H1 (cell line): ENCODE results near the gene TMEM272. TPM values are rescaled to one million over a fixed set of nuclear protein-coding genes. Genes with fewer than 3 reads are reported as not detected.

ENCODE experiments used
- CTCF ChIA-PET: fragments of 300-600 bp; sonication (Branson Sonifier 250); formaldehyde crosslinking; loops from one replicate; lab custom pipeline; 2021; ENCODE audit not compliant: partially characterized antibody; lab: Charles Lee
- POLR2A ChIA-PET: fragments of 300-600 bp; sonication (Branson Sonifier 250); formaldehyde crosslinking; loops from one replicate; lab custom pipeline; 2021; ENCODE audit warnings: inconsistent platforms; ENCODE audit not compliant: partially characterized antibody; lab: Charles Lee
- DNase-seq, 2 experiments: peaks; one replicate each; pipeline versions ENCODE4 v3.0.0 to v3.0.0-alpha.2; 2010 to 2022; ENCODE audit warnings: low spot score in 2 of 2, low read depth in 1 of 2, mixed read lengths in 1 of 2
- FAIRE-seq: peaks from 2 replicates; lab custom pipeline; 2011; peaks lifted over from hg19 to GRCh38; lab: Jason Lieb, UNC
- H2AFZ ChIP-seq: 2 replicates; pipeline ENCODE4 v1.8.1; 2012; ENCODE audit warnings: low read length, inconsistent platforms
- H2AK5ac ChIP-seq: 2 replicates; pipeline ENCODE4 v1.6.1; 2013; ENCODE audit warnings: low read depth, low read length
- H2BK120ac ChIP-seq: replicated peaks from 2 replicates; pipeline ENCODE3; 2013; ENCODE audit warnings: low read depth, low read length, inconsistent platforms
- H2BK12ac ChIP-seq: 2 replicates; pipeline ENCODE4 v1.6.1; 2013; ENCODE audit warnings: low read depth, low read length
- H2BK15ac ChIP-seq: 2 replicates; pipeline ENCODE4 v1.6.1; 2013; ENCODE audit warnings: low read length
- H2BK20ac ChIP-seq: 2 replicates; pipeline ENCODE4 v1.6.1; 2013; ENCODE audit warnings: low read length
- H2BK5ac ChIP-seq: 2 replicates; pipeline ENCODE4 v1.6.1; 2013; ENCODE audit warnings: low read depth, low read length
- H3K14ac ChIP-seq: 2 replicates; pipeline ENCODE4 v1.6.1; 2013; ENCODE audit warnings: inconsistent platforms; ENCODE audit not compliant: insufficient read length
- H3K18ac ChIP-seq: 2 replicates; pipeline ENCODE4 v1.6.1; 2013; ENCODE audit warnings: low read length; ENCODE audit errors: extremely low read depth
- H3K23ac ChIP-seq: 2 replicates; pipeline ENCODE4 v1.6.1; 2013; ENCODE audit warnings: inconsistent platforms; ENCODE audit not compliant: insufficient read length
- H3K23me2 ChIP-seq: 2 replicates; pipeline ENCODE4 v1.6.1; 2013; ENCODE audit warnings: low read depth, low read length
- H3K27ac ChIP-seq: 2 replicates; pipeline ENCODE4 v1.6.1; 2011; ENCODE audit warnings: low read depth, low read length, inconsistent platforms
- H3K27me3 ChIP-seq, 4 experiments: replicated peaks in 1 of 4; 1 replicate in 1 of 4; 2 replicates in 3 of 4; pipeline versions ENCODE4 v1.6.1 to v1.8.1; 2011 to 2013; ENCODE audit warnings: low read length in 3 of 4, mild to moderate bottlenecking in 3 of 4, inconsistent platforms in 2 of 4, mixed read lengths in 2 of 4, moderate library complexity in 1 of 4; ENCODE audit not compliant: control insufficient read depth in 3 of 4, insufficient read depth in 3 of 4; ENCODE audit errors: extremely low read depth in 1 of 4
- H3K36me3 ChIP-seq, 4 experiments: 2 replicates each; pipeline versions ENCODE4 v1.6.1 to v1.8.1; 2011 to 2013; ENCODE audit warnings: mild to moderate bottlenecking in 4 of 4, low read length in 3 of 4, moderate library complexity in 2 of 4, control low read depth in 1 of 4, inconsistent platforms in 1 of 4; ENCODE audit not compliant: insufficient read depth in 4 of 4, control insufficient read depth in 2 of 4
- H3K4ac ChIP-seq: replicated peaks from 2 replicates; pipeline ENCODE3; 2013; ENCODE audit warnings: low read length, low read depth, mixed read lengths, inconsistent platforms; ENCODE audit not compliant: insufficient read length
- H3K4me1 ChIP-seq, 4 experiments: replicated peaks in 1 of 4; 1 replicate in 1 of 4; 2 replicates in 3 of 4; pipeline versions ENCODE4 v1.6.1 to v1.8.1; 2011 to 2013; ENCODE audit warnings: low read length in 3 of 4, inconsistent platforms in 2 of 4, mixed read lengths in 1 of 4; ENCODE audit not compliant: insufficient read depth in 4 of 4, control insufficient read depth in 3 of 4
- H3K4me2 ChIP-seq, 2 experiments: 2 replicates each; pipeline versions ENCODE4 v1.6.1 to v1.8.1; 2011 to 2013; ENCODE audit warnings: low read depth in 2 of 2, low read length in 2 of 2, control low read depth in 1 of 2, inconsistent platforms in 1 of 2, mild to moderate bottlenecking in 1 of 2; ENCODE audit not compliant: insufficient read depth in 1 of 2
- H3K4me3 ChIP-seq, 4 experiments: fragments of 200-600, 300-600 bp in 1 of 4; sonication (generic), shearing (Covaris generic), sonication (Bioruptor Twin) in 1 of 4; 2 replicates each; pipeline versions ENCODE4 v1.5.1 to v1.8.1; 2011 to 2016; ENCODE audit warnings: low read length in 4 of 4, low read depth in 3 of 4, control low read depth in 2 of 4, inconsistent platforms in 2 of 4, mild to moderate bottlenecking in 2 of 4, mixed read lengths in 1 of 4, moderate library complexity in 1 of 4; ENCODE audit not compliant: insufficient read depth in 2 of 4; ENCODE audit errors: extremely low read depth in 1 of 4
- H3K56ac ChIP-seq: replicated peaks from 2 replicates; pipeline ENCODE3; 2013; ENCODE audit warnings: low read depth, mild to moderate bottlenecking, mixed read lengths, low read length, inconsistent platforms; ENCODE audit not compliant: insufficient read length
- H3K79me1 ChIP-seq: 2 replicates; pipeline ENCODE4 v1.6.1; 2013; ENCODE audit warnings: low read depth, low read length, control low read depth
- H3K79me2 ChIP-seq, 2 experiments: 2 replicates each; pipeline versions ENCODE4 v1.6.1 to v1.8.1; 2012 to 2013; ENCODE audit warnings: low read length in 2 of 2, mild to moderate bottlenecking in 2 of 2, inconsistent platforms in 1 of 2; ENCODE audit not compliant: insufficient read depth in 2 of 2, control insufficient read depth in 1 of 2
- H3K9ac ChIP-seq, 4 experiments: replicated peaks in 1 of 4; 1 replicate in 1 of 4; 2 replicates in 3 of 4; pipeline versions ENCODE4 v1.6.1 to v1.8.1; 2011 to 2013; ENCODE audit warnings: low read depth in 3 of 4, low read length in 3 of 4, control low read depth in 2 of 4, mild to moderate bottlenecking in 2 of 4, moderate library complexity in 2 of 4, inconsistent platforms in 1 of 4; ENCODE audit errors: extremely low read depth in 1 of 4
- H3K9me3 ChIP-seq, 2 experiments: 2 replicates each; pipeline versions ENCODE4 v1.6.1 to v1.8.1; 2012 to 2013; ENCODE audit warnings: mild to moderate bottlenecking in 2 of 2, moderate library complexity in 2 of 2, control low read depth in 1 of 2, inconsistent platforms in 1 of 2, low read depth in 1 of 2, low read length in 1 of 2, mixed read lengths in 1 of 2; ENCODE audit not compliant: insufficient read depth in 2 of 2
- H4K20me1 ChIP-seq, 2 experiments: replicated peaks in 1 of 2; 2 replicates each; pipeline versions ENCODE3 to v1.8.1; 2011 to 2013; ENCODE audit warnings: inconsistent platforms in 2 of 2, low read length in 2 of 2, mild to moderate bottlenecking in 1 of 2; ENCODE audit not compliant: insufficient read depth in 2 of 2, control insufficient read depth in 1 of 2
- H4K5ac ChIP-seq: 2 replicates; pipeline ENCODE4 v1.6.1; 2013; ENCODE audit warnings: low read length, low read depth, mixed read lengths, inconsistent platforms; ENCODE audit not compliant: insufficient read length
- H4K8ac ChIP-seq: 2 replicates; pipeline ENCODE4 v1.8.0; 2013; ENCODE audit warnings: mild to moderate bottlenecking, moderate library complexity, low read length, inconsistent platforms; ENCODE audit not compliant: insufficient read depth; ENCODE audit errors: extremely low read depth
- H4K91ac ChIP-seq: replicated peaks from 2 replicates; pipeline ENCODE3; 2013; ENCODE audit warnings: low read length, mixed read lengths, inconsistent platforms; ENCODE audit not compliant: insufficient read length
- E2F6 ChIP-seq: IDR thresholded peaks from 2 replicates; pipeline ENCODE4 v1.6.1; 2012; ENCODE audit warnings: inconsistent platforms
- EGR1 ChIP-seq: IDR thresholded peaks from 2 replicates; pipeline ENCODE4 v1.6.1; 2011; ENCODE audit warnings: low read depth, low read length, borderline replicate concordance
- KDM5A ChIP-seq: fragments of 200-600 bp; IDR thresholded peaks from 2 replicates; pipeline ENCODE4 v1.7.1; 2012; ENCODE audit warnings: mild to moderate bottlenecking, low read length, inconsistent platforms, mixed read lengths
- POU5F1 ChIP-seq: IDR thresholded peaks from 2 replicates; pipeline ENCODE4 v1.6.1; 2011; ENCODE audit warnings: low read depth, mild to moderate bottlenecking, low read length, moderate library complexity
- SIN3A ChIP-seq, 2 experiments: IDR thresholded peaks in 1 of 2; conservative IDR thresholded peaks in 1 of 2; 2 replicates each; pipeline ENCODE4 v1.6.1; 2011 to 2012; ENCODE audit warnings: low read length in 2 of 2, improper control_type of control experiment in 1 of 2, low read depth in 1 of 2, mild to moderate bottlenecking in 1 of 2
- SP4 ChIP-seq: IDR thresholded peaks from 2 replicates; pipeline ENCODE4 v1.6.1; 2012; ENCODE audit warnings: low read length, inconsistent platforms
- TAF1 ChIP-seq: IDR thresholded peaks from 2 replicates; pipeline ENCODE4 v1.6.1; 2011; ENCODE audit warnings: mild to moderate bottlenecking, low read depth, low read length
- TCF12 ChIP-seq: IDR thresholded peaks from 2 replicates; pipeline ENCODE4 v1.6.1; 2011; ENCODE audit warnings: low read depth, mild to moderate bottlenecking, low read length
- TEAD4 ChIP-seq: IDR thresholded peaks from 2 replicates; pipeline ENCODE4 v1.6.1; 2012; ENCODE audit warnings: low read depth, low read length, inconsistent platforms, mixed read lengths
- WGBS, 2 experiments: shearing (Covaris generic) in 1 of 2; methylation state at CpG; one replicate each; pipeline versions ENCODE4 v1.1.6 to v1.1.7; 2013 to 2015; ENCODE audit warnings: low lambda C conversion rate in 2 of 2, mixed read lengths in 2 of 2, inconsistent platforms in 1 of 2, low coverage in 1 of 2, missing lambda C conversion rate in 1 of 2; ENCODE audit not compliant: insufficient replicate concordance in 2 of 2, insufficient coverage in 1 of 2, insufficient read length in 1 of 2; ENCODE audit errors: extremely low coverage in 1 of 2, missing lambda C conversion rate in 1 of 2; 5-methylcytosine and 5-hydroxymethylcytosine counted together
- polyA plus RNA-seq, 7 experiments: library from polyadenylated mRNA; depleted of rRNA in 3 of 7; stranded (reverse) in 5 of 7; unstranded in 2 of 7; fragments of >200 nt in 5 of 7; fragments of 200-250 nt in 2 of 7; gene quantifications; 1 replicate in 5 of 7; 2 replicates in 1 of 7; 4 replicates in 1 of 7; pipeline versions ENCODE4 v1.2.1 to v1.2.3, GENCODE V29; 2011 to 2013; ENCODE audit warnings: missing spikeins in 2 of 7, mixed read lengths in 2 of 7
- total RNA-seq: library from RNA; stranded (reverse); fragmentation: NEBNext Ultra II Directional; extraction: Animal tissue kit (Norgen Biotek cat#: 25700); gene quantifications from 2 replicates; pipeline ENCODE4 v1.2.1, GENCODE V29; 2021
- TF ChIP-seq, protein P1 (sequence below), 3 experiments: IDR thresholded peaks; 1 replicate in 2 of 3; 2 replicates in 1 of 3; pipeline versions ENCODE4 v1.5.1 to v1.6.1; 2011; ENCODE audit warnings: low read length in 3 of 3, mild to moderate bottlenecking in 3 of 3, inconsistent platforms in 2 of 3, low read depth in 1 of 3, moderate library complexity in 1 of 3; ENCODE audit not compliant: insufficient read depth in 1 of 3; ENCODE audit errors: control extremely low read depth in 1 of 3

TMEM272 gene
- total and polyA plus RNA-seq, 2 of the 8 experiments (the other 6 are each of a cell fraction or from before 2014, with no cell fraction given) = 0.05 TPM; not detected in 1

GRCh38 chr13:51873837-51874236 is 28.9 kb upstream of the TMEM272 start:
- H3K4me2 ChIP-seq = no peak overlapping the region
- no peak overlapping the region for H2BK120ac ChIP-seq
- no peak overlapping the region for H4K91ac ChIP-seq
- H2BK15ac ChIP-seq = no peak overlapping the region
- H3K4me3 ChIP-seq = no peak overlapping the region
- H2AK5ac ChIP-seq = no peak overlapping the region
- no peaks in the 10 kb centered on the region for H3K79me1 ChIP-seq
- WGBS, 2 experiments = 89% methylated on average over 1 of the region's 1 CpG; no CpG with 5 or more reads in 1 of the 2 experiments
- no peak overlapping the region for H4K5ac ChIP-seq
- no peaks in the 10 kb centered on the region for H3K79me2 ChIP-seq
- H3K18ac ChIP-seq = no peak overlapping the region
- DNase-seq = no peak
- H2BK12ac ChIP-seq = no peak overlapping the region
- no peaks in the 10 kb centered on the region for H4K20me1 ChIP-seq
- ChIA-PET CTCF (interaction anchor here (1.0 to 1.4 kb wide), 3 partner anchors 9 to 254 kb away, joined by 3 read pairs; no protein-coding TSS in a partner anchor), POLR2A (no interaction called here)
- H3K4ac ChIP-seq = no peak overlapping the region
- H3K23me2 ChIP-seq = no peaks in the 10 kb centered on the region; the same call in 1 of the 2 replicates
- no peak overlapping the region for H2BK5ac ChIP-seq
- H3K4me1 ChIP-seq = no peaks in the 10 kb centered on the region
- H3K36me3 ChIP-seq = no peaks in the 10 kb centered on the region
- H3K27ac ChIP-seq = no peak overlapping the region
- H3K9me3 ChIP-seq = no peaks in the 10 kb centered on the region
- H3K27me3 ChIP-seq = no peaks in the 10 kb centered on the region; a peak in 1 of 7 replicates
- H3K23ac ChIP-seq = no peak overlapping the region
- FAIRE-seq = no peak
- H3K9ac ChIP-seq = no peak overlapping the region
- no peak overlapping the region for H4K8ac ChIP-seq
- TF ChIP-seq E2F6 (no peak), KDM5A (no peak), EGR1 (no peak), SIN3A (conservative IDR thresholded peaks at IDR 0.05 in 1 of 2, IDR thresholded peaks at IDR 0.05 in 1 of 2; ENCODE audit: low read depth in 1 of 2, low read length in 2 of 2) (no peak), POU5F1 (no peak), TEAD4 (no peak), SP4 (no peak), TAF1 (no peak), TCF12 (no peak)
- TF ChIP-seq, protein P1, sequence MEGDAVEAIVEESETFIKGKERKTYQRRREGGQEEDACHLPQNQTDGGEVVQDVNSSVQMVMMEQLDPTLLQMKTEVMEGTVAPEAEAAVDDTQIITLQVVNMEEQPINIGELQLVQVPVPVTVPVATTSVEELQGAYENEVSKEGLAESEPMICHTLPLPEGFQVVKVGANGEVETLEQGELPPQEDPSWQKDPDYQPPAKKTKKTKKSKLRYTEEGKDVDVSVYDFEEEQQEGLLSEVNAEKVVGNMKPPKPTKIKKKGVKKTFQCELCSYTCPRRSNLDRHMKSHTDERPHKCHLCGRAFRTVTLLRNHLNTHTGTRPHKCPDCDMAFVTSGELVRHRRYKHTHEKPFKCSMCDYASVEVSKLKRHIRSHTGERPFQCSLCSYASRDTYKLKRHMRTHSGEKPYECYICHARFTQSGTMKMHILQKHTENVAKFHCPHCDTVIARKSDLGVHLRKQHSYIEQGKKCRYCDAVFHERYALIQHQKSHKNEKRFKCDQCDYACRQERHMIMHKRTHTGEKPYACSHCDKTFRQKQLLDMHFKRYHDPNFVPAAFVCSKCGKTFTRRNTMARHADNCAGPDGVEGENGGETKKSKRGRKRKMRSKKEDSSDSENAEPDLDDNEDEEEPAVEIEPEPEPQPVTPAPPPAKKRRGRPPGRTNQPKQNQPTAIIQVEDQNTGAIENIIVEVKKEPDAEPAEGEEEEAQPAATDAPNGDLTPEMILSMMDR (IDR thresholded peaks at IDR 0.05; ENCODE audit: control extremely low read depth in 1 of 3, insufficient read depth in 1 of 3, low read depth in 1 of 3, low read length in 3 of 3) = no peak
- H3K56ac ChIP-seq = no peak overlapping the region
- H3K14ac ChIP-seq = no peak overlapping the region
- H2BK20ac ChIP-seq = no peak overlapping the region
- H2AFZ ChIP-seq = no peak overlapping the region
